HG03565 (cell line): ENCODE measurements around the gene CDYL2.
"Not testable (repeated sequence)": the region's sequence is repeated elsewhere in the genome, so short reads cannot be mapped to it uniquely, and the experiment has no call there.

Experiments
- ATAC-seq: cut with Tn5 transposase; IDR thresholded peaks from one replicate; pipeline ENCODE4 v1.9.1; 2021; ENCODE audit warnings: mild to moderate bottlenecking, moderate library complexity; ENCODE audit not compliant: unreplicated experiment

The CDYL2 gene

DNA sequence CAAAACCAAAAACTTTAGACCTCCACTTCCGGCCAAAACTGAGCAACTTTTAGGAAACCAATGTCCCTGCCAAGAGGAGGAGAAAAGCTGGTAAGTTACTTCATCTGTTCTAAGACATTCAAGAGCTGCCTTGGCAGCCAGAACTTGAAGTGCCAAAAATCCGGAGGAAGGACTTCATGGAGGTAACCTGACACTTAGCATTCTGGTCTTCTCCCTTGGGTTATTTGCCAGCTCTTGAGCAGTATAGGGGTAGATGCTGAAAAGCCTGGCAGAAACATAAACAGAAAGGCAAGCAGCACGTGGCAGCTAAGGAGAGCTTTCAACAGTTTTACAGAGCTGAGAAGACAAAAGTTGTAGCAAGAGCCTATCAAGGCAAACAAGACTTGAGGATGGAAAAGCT lies 53.2 kb downstream of the CDYL2 start:
- ATAC-seq = no peak

DNA sequence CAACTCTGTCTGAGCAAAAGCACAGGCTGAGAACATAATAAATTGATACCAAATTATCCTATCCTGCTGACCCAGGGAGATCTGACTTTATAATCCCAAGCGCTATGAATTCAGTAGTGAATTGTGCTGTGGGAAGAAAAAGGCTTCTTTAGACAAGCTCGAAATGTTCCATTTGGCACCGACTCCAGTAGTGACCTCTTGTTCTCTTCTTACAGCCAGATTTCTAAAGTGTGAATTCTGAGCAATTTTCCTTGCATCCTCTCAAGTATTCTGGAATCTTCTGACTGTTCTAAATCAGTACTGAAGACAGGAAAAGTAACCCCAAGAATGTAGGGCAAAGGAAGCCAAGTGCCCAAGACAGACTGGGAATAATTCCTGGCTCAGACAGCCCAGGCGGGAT lies 58.2 kb downstream of the CDYL2 start:
- ATAC-seq = no peak

DNA sequence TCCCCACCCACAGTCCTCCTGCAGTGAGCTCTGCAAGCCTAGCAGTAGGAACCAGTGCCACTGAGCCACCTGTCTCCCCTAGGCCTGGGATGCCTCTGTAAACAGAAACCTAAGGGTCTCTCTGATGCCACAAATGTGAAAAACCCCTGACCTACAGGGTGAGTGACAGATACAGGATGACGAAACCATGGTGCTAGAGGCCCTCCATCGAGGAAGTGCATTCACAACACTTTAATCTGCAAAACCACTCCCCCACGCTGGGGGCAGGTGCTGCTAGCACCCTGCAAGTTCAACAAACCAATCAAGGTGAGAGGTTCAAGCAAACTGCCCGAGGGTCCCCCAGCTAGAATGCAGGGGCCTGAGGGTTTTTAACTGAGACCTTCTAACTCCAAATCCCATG lies 59.5 kb downstream of the CDYL2 start:
- no peak for ATAC-seq

DNA sequence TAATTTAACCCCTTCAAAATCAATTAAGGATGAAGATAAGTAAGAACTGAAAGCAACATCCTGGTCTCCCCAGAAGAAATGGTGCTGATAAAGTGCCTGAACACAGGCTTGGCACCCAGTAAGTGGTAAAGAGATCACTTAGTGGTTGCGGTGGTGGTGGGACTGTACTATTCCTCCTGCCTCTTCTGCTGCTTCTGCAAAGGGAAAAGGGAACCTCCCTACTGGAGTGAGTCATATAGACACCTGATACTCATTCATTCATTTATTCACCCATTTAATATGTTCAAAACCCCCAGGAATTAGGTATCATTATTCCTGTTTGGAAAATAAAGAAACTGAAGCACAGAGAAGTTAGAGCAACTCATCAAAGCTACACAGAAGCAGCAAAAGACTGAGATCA lies 60.6 kb downstream of the CDYL2 start:
- ATAC-seq = no peak

DNA sequence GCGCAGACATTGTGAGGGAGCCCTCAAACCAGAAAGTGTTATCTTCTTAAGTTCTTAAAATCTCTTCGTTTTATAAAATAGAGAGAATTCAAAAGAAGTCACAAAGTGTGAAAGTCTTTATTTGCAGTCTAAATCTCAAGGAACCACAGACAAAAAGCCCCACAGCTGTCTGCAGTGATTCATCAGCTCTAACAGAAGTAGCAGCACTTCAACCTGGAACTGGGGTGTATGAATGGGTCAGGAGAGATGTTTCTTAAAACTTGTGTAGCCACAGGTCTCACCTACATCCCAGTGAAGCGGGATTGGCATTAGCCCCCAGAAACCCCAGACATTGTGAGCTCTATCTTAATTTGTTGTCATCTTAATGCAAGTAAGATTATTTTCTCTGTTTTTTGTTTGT lies 61.1 kb downstream of the CDYL2 start:
- ATAC-seq = no peak

DNA sequence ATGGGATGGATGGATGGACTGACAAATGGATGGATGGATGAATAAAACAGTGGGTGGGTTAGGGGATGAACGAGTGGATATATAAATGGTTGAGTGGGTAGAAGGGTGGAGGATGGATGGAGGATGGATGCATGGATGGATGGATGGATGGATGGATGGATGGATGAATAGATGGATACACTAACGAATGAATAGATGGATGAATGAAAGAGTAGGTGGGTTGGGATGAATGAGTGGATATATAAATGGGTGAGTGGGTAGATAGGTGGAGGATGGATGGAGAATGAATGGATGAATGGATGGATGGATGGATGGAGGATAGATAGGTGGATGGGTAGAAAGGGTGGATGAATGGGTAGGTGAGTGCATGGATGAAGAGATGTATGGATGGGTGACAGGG lies 62.1 kb downstream of the CDYL2 start:
- ATAC-seq = no peak

DNA sequence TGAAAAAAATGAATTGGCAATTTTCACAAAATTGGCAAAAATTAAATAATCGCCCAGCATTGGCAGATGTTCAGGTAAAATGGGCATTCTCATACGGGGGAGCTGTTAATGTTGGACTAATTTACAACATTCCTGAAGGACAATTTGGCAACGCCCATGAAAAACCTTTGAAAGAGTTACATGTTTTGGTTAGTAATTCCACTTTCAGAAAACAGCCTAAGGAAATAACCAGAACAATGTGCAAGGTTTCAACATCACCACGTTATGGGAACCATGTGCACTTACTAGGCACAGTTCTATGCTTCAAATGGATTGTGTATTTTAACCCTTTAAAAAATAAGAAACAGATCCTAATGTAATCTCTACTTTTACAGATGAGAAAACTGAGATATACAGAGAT lies 62.7 kb downstream of the CDYL2 start:
- no peak for ATAC-seq

DNA sequence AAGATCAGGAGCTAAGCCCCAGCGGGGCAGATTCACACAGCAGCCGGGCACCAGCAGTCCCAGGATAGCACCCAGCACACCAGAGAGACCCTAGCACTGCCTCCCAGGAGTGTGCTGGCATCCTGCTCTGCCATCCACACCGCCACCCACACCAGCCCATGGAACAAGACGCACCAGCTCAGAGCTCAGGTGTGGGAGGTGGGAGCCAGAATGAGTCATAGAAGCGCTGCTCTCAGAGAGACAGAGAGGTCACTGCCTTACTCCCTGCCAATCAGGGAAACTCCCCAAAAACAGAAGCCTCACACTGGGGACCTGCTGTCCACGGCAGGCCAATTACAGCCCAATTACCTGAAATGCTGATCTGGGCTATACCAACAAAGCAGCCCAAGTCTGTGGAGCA lies 64.9 kb downstream of the CDYL2 start:
- no peak for ATAC-seq

DNA sequence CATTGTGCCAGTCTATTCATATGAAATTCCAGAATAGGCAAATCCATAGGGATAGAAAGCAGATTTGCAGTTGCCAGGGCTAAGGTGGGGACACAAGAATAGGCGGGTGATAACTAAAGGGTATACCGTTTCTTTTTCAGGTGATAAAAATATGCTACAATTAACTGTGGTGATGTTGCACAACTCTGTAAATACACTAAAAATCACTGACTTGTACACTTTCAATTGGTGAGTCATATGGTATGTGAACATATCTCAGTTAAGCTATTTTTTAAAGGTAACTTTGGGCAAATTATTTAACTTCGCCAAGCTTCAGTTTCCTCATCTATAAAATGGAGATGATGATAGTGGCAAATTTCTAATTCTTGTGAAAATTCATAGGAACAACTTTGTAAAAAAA lies 65.9 kb downstream of the CDYL2 start:
- ATAC-seq = no peak

DNA sequence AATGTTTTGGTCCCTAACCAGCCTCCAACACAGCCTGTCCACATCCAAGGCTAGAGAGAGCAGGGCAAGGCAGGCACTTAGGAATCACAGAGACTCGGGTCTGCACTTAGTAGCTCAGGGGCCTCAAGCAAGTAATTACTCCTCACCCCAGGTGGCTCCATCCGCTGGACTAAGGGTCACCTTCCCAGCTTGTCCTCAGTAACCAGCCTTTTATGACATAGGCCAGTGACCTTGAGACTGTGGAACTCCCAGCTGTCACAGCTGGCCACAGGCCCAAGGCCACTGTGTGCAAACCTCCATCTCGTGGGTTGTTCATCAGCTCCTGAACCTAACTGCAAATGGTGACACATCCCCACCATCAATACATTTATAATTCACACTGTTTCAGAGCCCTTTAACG lies 68.6 kb downstream of the CDYL2 start:
- ATAC-seq = no peak

DNA sequence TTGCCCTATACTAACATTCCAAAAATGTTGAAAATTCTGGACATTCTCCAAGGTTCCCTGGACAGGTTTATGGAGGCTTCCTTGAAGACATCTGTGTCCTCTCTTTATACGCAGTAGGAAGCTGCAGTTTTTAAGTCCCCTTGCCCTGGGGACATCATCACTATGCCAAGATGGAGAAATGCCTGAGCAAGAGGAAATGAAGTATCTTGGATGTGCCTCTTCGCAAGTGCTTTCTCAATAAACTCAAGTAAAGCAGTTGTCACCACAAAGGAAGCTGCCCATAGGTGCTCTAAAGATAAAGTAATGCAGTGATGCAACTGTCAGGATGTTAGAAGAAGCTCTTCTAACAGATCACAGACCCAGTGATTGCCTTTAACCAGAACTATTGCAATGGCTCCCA lies 71.0 kb downstream of the CDYL2 start:
- no peak for ATAC-seq

DNA sequence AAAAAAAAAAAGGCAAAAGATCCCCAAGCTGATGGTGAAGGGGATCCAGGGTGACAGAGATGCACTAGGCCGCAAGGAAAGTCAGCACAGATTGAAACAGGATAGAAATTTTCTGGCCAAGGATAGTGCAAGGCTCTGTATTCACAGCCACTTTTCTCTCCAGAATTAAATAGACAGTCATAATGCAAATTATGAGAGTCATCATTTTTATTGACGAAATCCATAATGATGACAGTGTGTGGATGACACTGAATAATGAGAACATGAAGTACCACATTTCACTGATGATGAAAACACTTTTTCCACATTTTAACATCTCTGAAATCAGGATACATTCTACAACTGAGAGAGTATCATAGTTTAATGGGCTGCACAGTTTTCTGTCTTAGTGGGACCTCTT lies 72.5 kb downstream of the CDYL2 start:
- no peak for ATAC-seq

DNA sequence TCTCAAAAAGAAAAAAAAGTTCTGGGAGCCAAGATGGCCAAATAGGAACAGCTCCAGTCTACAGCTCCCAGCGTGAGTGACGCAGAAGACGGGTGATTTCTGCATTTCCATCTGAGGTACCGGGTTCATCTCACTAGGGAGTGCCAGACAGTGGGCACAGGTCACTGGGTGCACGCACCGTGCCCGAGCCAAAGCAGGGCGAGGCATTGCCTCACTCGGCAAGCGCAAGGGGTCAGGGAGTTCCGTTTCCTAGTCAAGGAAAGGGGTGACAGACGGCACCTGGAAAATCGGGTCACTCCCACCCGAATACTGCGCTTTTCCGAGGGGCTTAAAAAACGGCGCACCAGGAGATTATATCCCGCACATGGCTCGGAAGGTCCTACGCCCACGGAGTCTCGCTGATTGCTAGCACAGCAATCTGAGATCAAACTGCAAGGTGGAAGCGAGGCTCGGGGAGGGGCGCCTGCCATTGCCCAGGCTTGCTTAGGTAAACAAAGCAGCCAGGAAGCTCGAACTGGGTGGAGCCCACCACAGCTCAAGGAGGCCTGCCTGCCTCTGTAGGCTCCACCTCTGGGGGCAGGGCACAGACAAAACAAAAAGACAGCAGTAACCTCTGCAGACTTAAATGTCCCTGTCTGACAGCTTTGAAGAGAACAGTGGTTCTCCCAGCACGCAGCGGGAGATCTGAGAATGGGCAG lies 77.2 kb downstream of the CDYL2 start:
- not testable (repeated sequence) for ATAC-seq

DNA sequence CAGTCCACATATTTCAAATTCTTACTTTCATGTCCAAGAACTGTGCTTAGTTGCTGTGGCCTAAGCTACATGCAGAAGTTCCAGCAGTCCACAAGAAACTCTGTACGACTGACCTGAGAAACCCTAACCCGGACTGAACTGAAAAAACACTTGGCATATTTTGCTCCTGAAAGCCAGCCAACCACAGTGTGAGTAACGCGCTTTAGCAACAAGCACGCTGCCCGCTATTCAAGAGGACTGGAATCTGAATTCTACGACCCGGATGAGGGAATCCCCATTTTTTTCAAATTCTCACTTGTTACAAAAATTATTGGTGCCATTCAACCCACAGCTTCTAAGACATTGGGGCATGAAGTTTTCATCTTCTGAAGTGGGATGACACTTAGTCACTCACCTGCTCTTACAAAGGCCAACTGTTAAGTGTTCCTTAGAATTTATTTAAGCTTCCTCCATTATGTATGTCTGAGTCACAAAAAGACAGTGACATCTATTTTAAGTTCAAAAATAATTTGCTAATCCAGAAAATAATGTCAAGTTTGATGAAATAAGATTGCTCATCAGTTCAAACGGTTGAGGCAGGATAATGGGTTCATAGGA lies 78.7 kb downstream of the CDYL2 start:
- no peak for ATAC-seq

DNA sequence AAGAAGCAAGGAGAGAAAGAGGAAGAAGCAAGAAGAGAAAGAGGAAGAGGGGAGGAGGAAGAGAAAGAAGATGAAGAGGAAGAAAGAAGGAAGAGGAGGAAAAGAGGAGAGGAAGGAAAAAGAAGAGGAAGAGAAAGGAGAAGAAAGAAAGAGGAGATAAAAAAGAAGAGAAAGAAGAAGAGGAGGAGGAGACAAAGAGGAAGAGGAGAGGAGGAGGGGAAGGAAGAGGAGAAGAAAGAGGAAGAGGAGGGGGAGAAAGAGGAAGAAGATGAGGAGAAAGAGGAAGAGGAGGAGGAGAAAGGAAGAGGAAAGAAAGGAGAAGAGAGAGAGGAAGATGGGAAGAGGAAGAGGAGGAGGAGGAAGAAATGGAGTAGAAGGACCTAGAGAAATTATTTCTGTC lies 80.4 kb downstream of the CDYL2 start:
- ATAC-seq = no peak

DNA sequence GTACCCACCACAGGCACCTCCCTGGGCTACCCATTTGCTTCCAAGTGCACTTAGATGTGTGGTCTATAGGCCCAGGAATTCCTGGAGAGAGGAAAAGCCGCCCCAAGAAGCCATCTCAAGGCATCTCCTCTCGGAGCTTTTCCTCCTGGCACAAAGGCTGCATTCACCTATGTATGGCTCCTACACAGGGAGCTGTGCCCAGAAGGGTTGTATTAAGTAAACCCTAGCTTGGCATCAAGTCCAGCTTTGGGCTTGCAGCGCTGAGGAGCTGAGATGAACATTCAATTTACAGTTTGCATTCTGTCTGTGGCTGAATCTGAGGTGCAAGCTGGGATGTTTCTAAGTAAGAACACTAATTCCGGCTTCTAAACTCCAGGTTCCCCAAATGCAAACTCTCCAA lies 81.3 kb downstream of the CDYL2 start:
- ATAC-seq = no peak

DNA sequence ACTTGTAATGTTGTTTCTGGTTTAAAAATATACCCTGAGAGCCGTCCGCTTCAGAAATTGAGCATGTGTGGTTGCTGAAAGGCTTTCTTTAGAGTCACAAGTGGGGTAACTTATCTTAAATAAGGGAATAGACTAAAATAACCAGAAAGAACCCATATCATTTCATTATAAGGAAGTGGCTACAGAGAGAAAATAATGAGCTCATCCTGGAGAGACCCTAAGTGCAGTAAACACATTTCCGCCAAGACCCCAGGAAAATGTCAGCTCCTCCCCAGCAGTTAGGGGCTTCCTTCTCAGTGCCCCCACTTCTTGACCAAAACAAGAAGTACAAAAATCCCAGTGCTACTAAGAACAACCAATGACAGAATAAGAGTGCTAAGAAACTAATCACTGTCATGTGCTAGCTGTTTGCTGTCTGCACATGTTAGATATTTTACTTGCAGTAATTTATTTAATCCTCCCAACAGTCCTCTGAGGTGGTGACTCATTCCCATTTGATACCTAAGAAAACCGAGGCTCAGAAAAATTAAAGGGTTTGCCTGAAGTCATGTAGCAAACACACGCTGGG lies 83.5 kb downstream of the CDYL2 start:
- ATAC-seq = no peak

DNA sequence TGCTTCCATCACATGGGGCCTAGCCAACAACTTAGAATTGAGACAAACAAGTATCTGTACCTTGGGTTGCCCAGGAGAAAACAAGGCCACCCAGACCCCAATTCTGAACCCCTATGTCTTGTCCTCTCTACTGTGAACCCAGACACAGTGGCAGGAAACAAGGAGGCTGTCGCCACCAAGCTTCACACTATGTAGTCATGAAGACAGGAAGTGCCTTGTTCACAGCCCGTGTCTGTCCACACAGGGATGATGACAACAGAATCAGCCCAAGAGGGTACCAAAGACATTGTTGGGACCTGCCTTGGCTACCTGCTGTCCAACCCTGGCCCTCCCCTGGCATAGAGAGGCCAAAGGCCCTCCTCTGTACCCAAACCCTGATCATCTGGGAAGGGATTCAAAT lies 84.8 kb downstream of the CDYL2 start:
- peak; percentile 56 for ATAC-seq

DNA sequence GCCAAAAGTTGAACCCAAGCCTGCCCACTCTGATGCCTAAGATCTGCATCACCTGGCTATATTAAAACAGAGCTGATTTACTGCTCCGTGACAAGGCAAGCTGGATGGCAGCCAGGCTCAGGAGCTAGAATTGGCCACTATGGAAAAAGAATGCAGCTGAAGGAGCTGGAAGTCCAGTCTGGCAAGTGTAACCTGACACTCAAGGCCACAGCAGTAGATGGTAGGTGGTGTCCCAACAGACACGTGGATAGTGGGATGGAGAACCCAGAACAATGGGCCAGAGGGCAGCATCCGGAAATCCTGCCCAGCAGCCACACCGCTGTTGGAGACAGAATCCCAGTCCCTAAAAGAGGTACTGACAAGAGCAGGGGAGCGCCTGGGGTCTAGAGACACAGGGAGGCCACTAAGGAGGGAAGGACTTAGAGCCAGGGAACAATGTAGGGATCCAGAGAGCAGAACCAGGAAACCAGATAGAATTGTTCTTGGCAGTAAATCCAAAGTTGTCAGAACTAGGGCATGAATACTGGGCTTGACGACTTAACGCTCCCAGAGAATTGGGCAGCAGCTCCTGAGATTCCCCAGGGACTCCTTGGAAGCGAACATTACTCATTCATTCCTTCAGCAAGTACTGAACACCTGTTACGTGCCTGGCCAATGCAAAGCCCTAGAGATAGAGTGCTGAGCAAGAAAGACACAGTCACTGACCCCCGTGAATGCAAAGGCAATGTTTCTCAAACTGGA lies 85.7 kb downstream of the CDYL2 start:
- no peak for ATAC-seq

DNA sequence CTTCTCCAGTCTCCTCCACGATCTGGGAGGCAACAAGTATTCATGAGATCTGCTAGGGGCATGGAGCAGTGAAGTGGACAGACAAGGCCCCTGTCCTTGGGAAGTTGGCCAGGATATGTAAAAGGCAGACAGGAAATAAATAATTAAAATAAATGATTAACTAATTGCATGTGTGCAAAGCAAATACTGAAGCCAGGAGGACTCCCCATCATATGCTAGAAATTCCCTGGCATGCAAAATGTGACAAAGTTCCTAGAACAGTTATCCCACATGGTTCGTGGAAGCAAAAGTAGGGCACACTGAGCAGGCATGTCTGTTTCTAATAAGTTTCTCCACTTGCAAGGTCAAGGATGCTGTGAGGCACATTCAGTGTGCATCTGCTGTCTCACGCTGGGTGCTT lies 86.8 kb downstream of the CDYL2 start:
- no peak for ATAC-seq

DNA sequence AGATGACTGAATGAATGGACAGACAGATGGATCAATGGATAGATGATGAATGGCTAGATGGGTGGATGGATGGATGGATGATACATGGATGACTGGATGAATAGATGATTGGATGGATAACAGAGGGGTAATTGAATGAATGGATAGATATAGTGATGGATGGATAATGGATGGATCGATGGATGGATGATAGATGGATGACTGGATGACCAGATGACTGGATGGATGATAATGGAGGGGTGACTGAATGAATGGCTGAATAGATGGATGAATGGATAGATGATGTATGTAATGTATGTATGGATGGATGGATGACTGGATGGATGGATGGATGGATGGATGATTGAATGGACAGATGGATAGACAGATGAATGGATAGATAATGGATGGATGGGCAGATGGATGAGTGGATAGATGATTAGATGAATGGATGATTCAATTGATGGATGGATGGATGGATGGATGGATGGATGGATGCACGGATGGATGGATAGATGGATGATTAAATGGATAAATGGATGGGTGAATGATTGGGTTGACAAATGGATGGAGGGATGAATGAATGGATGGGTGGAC lies 87.7 kb downstream of the CDYL2 start:
- no peak for ATAC-seq

DNA sequence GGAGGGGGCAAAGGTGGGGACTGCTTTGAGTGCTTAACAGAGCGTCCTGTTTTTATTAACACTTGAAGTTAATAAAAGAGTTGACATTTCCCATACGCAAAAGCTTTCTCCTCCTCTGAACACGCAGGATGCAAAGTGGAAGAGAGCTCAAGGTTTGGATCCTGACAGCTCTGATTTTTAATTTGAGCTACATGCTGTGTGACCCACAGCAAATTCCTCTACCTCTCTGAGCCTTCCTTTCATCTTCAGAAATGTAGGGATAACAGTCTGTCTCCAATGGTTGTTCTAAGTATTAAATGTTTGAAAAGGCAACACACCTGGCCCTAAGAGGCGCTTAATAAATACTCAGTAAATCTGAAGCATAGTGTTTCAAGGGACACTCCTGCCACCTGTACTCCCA lies 93.0 kb downstream of the CDYL2 start:
- no peak for ATAC-seq
